HUES64 (cell line): ENCODE measurements around the gene ANAPC5.

Source experiments
- H3K27ac ChIP-seq: 2 replicates; pipeline ENCODE4 v1.7.0; 2013; ENCODE audit warnings: low read depth, low read length, inconsistent platforms
- H3K27me3 ChIP-seq: 2 replicates; pipeline ENCODE4 v1.6.1; 2013; ENCODE audit warnings: mild to moderate bottlenecking, low read length; ENCODE audit not compliant: insufficient read depth
- H3K36me3 ChIP-seq: 2 replicates; pipeline ENCODE4 v1.6.1; 2013; ENCODE audit warnings: mild to moderate bottlenecking, low read length; ENCODE audit not compliant: insufficient read depth
- H3K4me1 ChIP-seq: 2 replicates; pipeline ENCODE4 v1.6.1; 2013; ENCODE audit warnings: mild to moderate bottlenecking, low read length, moderate library complexity; ENCODE audit not compliant: insufficient read depth
- H3K4me3 ChIP-seq: 2 replicates; pipeline ENCODE4 v1.5.1; 2013; ENCODE audit warnings: mild to moderate bottlenecking, low read length, moderate library complexity
- H3K9ac ChIP-seq: 2 replicates; pipeline ENCODE4 v1.6.1; 2013; ENCODE audit warnings: mild to moderate bottlenecking, low read depth, low read length
- H3K9me3 ChIP-seq: 2 replicates; pipeline ENCODE4 v1.6.1; 2013; ENCODE audit warnings: low read depth, low read length; ENCODE audit not compliant: insufficient read depth
- WGBS: fragments of 150-250, 120-280 bp; methylation state at CpG from one replicate; pipeline ENCODE4 v1.1.7; 2013; ENCODE audit warnings: missing lambda C conversion rate; 5-methylcytosine and 5-hydroxymethylcytosine counted together

The ANAPC5 gene

GRCh38 chr12:121267822-121268221 is 84.4 kb downstream of the ANAPC5 start:
- peaks cover 41% of the 10 kb centered on the region for H3K36me3 ChIP-seq
- WGBS, result 80% methylated on average over 1 of the region's 1 CpG
- H3K27me3 ChIP-seq, result no peaks in the 10 kb centered on the region
- H3K4me3 ChIP-seq, result no peak overlapping the region
- H3K9ac ChIP-seq, result no peak overlapping the region
- no peaks in the 10 kb centered on the region for H3K4me1 ChIP-seq
- no peaks in the 10 kb centered on the region for H3K9me3 ChIP-seq
- no peak overlapping the region for H3K27ac ChIP-seq

GRCh38 chr12:121264951-121265515 is 87.2 kb downstream of the ANAPC5 start:
- Histone ChIP-seq H3K36me3 (peaks cover 45% of the 10 kb centered on the region), H3K27me3 (no peaks in the 10 kb centered on the region), H3K4me1 (no peaks in the 10 kb centered on the region), H3K27ac (no peak overlapping the region), H3K9ac (no peak overlapping the region), H3K9me3 (no peaks in the 10 kb centered on the region), H3K4me3 (no peak overlapping the region)
- WGBS, result 92% methylated on average over 9 of the region's 10 CpGs

GRCh38 chr12:121264135-121264534 is 88.1 kb downstream of the ANAPC5 start:
- no peaks in the 10 kb centered on the region for H3K4me1 ChIP-seq
- no peak overlapping the region for H3K9ac ChIP-seq
- H3K27ac ChIP-seq, result no peak overlapping the region
- WGBS, result 90% methylated on average over 8 of the region's 8 CpGs
- H3K4me3 ChIP-seq, result no peak overlapping the region
- H3K9me3 ChIP-seq, result no peaks in the 10 kb centered on the region
- no peaks in the 10 kb centered on the region for H3K27me3 ChIP-seq
- peaks cover 51% of the 10 kb centered on the region for H3K36me3 ChIP-seq

GRCh38 chr12:121263206-121263935 is 88.8 kb downstream of the ANAPC5 start:
- Histone ChIP-seq H3K27ac (no peak overlapping the region), H3K27me3 (no peaks in the 10 kb centered on the region), H3K9me3 (no peaks in the 10 kb centered on the region), H3K4me1 (no peaks in the 10 kb centered on the region), H3K4me3 (no peak overlapping the region), H3K36me3 (peaks cover 45% of the 10 kb centered on the region), H3K9ac (no peak overlapping the region)
- WGBS, result 96% methylated on average over 10 of the region's 10 CpGs

- H3K4me1 ChIP-seq, result no peaks in the 10 kb centered on the region
- H3K9ac ChIP-seq, result no peak overlapping the region
- peaks cover 37% of the 10 kb centered on the region for H3K36me3 ChIP-seq
- no peak overlapping the region for H3K4me3 ChIP-seq
- 92% methylated on average over 6 of the region's 6 CpGs for WGBS
- H3K9me3 ChIP-seq, result no peaks in the 10 kb centered on the region
- H3K27me3 ChIP-seq, result no peaks in the 10 kb centered on the region
- no peak overlapping the region for H3K27ac ChIP-seq
Observed at GRCh38 chr12:121261398-121261797, 90.8 kb downstream of the ANAPC5 start.

- peaks cover 40% of the 10 kb centered on the region for H3K36me3 ChIP-seq
- 97% methylated on average over 7 of the region's 7 CpGs for WGBS
Observed at GRCh38 chr12:121260091-121260490, 92.1 kb downstream of the ANAPC5 start.

GRCh38 chr12:121259074-121259473 is 93.1 kb downstream of the ANAPC5 start:
- no peaks in the 10 kb centered on the region for H3K4me1 ChIP-seq
- no peaks in the 10 kb centered on the region for H3K9me3 ChIP-seq
- H3K27ac ChIP-seq, result no peak overlapping the region
- 98% methylated on average over 11 of the region's 11 CpGs for WGBS
- no peaks in the 10 kb centered on the region for H3K27me3 ChIP-seq
- peaks cover 48% of the 10 kb centered on the region for H3K36me3 ChIP-seq
- H3K4me3 ChIP-seq, result no peak overlapping the region
- no peak overlapping the region for H3K9ac ChIP-seq

More at GRCh38 chr12:121260091-121260490, 92.1 kb downstream of the ANAPC5 start:
- no peak overlapping the region for H3K27ac ChIP-seq
- H3K9ac ChIP-seq, result no peak overlapping the region
- H3K4me3 ChIP-seq, result no peak overlapping the region
- no peaks in the 10 kb centered on the region for H3K9me3 ChIP-seq
- H3K4me1 ChIP-seq, result no peaks in the 10 kb centered on the region
- no peaks in the 10 kb centered on the region for H3K27me3 ChIP-seq
